Esophagus muscularis mucosa (tissue), 4 donors: ENCODE results near the gene SGTA.

Experiments used
- EP300 ChIP-seq: sonication (generic); formaldehyde crosslinking; IDR thresholded peaks from one replicate; pipeline ENCODE4 v1.6.1; 2017; ENCODE audit warnings: antibody characterized with exemption
- POLR2A ChIP-seq: fragments of 450-650 bp; IDR thresholded peaks from one replicate; pipeline ENCODE4 v1.6.1; 2017; ENCODE audit warnings: antibody characterized with exemption, moderate library complexity, mild to moderate bottlenecking, low read depth
- TF ChIP-seq, protein P1 (sequence below), 3 experiments: fragments of 200-600 bp in 2 of 3; fragments of 450-650 bp in 1 of 3; sonication (generic) in 2 of 3; IDR thresholded peaks; one replicate each; pipeline ENCODE4 v1.5.1; 2017 to 2019; ENCODE audit warnings: antibody characterized with exemption in 3 of 3, mild to moderate bottlenecking in 2 of 3, moderate library complexity in 1 of 3

DNA sequence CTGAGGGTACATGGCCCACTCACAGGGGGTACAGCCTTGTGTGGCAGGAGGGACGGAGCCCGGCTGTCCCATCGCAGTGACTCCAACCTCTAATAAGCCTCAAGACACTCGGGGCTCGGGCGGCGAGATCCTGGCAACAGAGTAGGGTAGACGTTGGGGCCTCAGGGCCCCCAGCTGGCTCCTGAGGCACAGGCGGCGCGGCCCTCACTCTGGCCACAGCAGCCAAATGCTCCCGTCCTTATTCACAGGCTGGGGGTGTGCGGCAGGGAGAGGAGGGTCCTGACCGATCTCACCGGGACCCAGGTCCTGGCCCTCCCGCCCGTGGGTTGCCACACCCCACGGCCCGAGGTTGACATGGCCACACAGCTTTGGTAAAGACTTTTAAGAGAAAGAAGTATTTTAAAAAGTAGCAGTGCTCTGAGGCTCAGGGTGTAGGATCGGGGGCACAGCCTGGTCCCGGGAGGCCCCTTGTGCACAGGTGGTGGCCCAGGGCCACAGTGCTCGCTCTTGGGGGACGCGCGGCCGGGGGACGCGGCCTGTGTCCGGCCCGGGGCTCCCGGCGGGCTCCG is 50.8 kb downstream of the SGTA start:
- TF ChIP-seq, protein P1, sequence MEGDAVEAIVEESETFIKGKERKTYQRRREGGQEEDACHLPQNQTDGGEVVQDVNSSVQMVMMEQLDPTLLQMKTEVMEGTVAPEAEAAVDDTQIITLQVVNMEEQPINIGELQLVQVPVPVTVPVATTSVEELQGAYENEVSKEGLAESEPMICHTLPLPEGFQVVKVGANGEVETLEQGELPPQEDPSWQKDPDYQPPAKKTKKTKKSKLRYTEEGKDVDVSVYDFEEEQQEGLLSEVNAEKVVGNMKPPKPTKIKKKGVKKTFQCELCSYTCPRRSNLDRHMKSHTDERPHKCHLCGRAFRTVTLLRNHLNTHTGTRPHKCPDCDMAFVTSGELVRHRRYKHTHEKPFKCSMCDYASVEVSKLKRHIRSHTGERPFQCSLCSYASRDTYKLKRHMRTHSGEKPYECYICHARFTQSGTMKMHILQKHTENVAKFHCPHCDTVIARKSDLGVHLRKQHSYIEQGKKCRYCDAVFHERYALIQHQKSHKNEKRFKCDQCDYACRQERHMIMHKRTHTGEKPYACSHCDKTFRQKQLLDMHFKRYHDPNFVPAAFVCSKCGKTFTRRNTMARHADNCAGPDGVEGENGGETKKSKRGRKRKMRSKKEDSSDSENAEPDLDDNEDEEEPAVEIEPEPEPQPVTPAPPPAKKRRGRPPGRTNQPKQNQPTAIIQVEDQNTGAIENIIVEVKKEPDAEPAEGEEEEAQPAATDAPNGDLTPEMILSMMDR (IDR thresholded peaks at IDR 0.05), result no peak
- TF ChIP-seq POLR2A, result no peak
- TF ChIP-seq EP300, result no peak
